Keratinocyte (primary cell): ENCODE measurements around the gene MEF2B.

Experiments used
- EZH2 ChIP-seq: IDR thresholded peaks from one replicate; pipeline ENCODE4 v1.6.1; 2012; ENCODE audit warnings: inconsistent platforms, mild to moderate bottlenecking, low read length, moderate library complexity
- TF ChIP-seq, protein P1 (sequence below), 3 experiments: IDR thresholded peaks in 1 of 3; conservative IDR thresholded peaks in 1 of 3; optimal IDR thresholded peaks in 1 of 3; 2 replicates in 2 of 3; 3 replicates in 1 of 3; pipeline versions ENCODE3 to v1.5.1; 2011; ENCODE audit warnings: low read length in 3 of 3, mild to moderate bottlenecking in 3 of 3, moderate library complexity in 2 of 3, control low read depth in 1 of 3, inconsistent platforms in 1 of 3; ENCODE audit not compliant: insufficient read depth in 2 of 3; ENCODE audit errors: extremely low read depth in 1 of 3

DNA sequence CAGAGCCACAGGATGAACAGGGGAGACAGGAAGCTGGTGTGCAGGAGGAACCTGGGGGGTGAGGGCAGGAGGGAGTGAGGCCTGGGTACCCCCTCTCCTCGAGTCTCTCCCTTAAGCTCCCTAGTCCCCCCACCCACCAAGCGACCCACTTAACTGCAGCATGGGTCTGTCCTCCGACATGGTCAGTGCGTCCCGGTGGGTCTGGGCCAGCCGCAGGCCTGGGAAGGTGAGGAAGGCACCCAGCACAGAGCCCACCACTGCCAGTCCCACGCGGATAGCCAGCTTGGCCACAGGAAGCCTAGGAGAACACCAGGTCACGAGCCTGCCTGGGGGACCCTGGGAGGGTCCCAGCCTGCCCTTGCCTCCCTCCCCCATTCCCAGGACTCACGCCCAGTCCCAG is 48.7 kb downstream of the MEF2B start:
- TF ChIP-seq, protein P1, sequence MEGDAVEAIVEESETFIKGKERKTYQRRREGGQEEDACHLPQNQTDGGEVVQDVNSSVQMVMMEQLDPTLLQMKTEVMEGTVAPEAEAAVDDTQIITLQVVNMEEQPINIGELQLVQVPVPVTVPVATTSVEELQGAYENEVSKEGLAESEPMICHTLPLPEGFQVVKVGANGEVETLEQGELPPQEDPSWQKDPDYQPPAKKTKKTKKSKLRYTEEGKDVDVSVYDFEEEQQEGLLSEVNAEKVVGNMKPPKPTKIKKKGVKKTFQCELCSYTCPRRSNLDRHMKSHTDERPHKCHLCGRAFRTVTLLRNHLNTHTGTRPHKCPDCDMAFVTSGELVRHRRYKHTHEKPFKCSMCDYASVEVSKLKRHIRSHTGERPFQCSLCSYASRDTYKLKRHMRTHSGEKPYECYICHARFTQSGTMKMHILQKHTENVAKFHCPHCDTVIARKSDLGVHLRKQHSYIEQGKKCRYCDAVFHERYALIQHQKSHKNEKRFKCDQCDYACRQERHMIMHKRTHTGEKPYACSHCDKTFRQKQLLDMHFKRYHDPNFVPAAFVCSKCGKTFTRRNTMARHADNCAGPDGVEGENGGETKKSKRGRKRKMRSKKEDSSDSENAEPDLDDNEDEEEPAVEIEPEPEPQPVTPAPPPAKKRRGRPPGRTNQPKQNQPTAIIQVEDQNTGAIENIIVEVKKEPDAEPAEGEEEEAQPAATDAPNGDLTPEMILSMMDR (optimal IDR thresholded peaks at IDR 0.05 in 1 of 3, IDR thresholded peaks at IDR 0.05 in 1 of 3, conservative IDR thresholded peaks at IDR 0.05 in 1 of 3; ENCODE audit: extremely low read depth in 1 of 3, insufficient read depth in 2 of 3, low read length in 3 of 3) = no peak
- no peak for TF ChIP-seq EZH2
